ENCODE measurements around the gene FN3K. TPM values are rescaled to one million over a fixed set of nuclear protein-coding genes. Genes with fewer than 3 reads are reported as not detected.

Gene FN3K
- total RNA-seq, 1 experiment from 2014 or later, result 28.3 TPM

DNA sequence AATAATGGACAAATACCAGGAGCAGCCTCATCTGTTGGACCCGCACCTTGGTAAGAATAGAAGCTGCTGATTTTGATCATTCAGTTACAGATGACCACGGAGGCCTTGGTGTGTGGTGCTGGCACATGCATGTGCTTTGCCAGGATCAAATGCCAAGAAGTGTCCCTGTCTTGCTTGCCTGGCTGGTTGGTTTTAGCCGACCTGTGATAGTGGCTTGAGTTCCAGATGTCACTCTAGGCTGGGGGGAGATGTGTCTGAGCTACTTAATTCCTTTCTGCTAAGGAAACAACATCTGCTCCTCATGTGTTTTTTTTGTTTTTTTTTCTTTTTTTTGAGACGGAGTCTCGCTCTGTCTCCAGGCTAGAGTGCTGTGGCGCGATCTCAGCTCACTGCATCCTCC, 20.8 kb downstream of the FN3K start:
- H3K23me2 ChIP-seq (ENCODE audit: insufficient read length, low read depth, low read length, poor library complexity, severe bottlenecking), result peaks cover 8% of the 10 kb centered on the region
- no peak for DNase-seq
- no CpG with 5 or more reads among the region's 7 CpGs for WGBS (ENCODE audit: extremely low coverage, insufficient read length, low lambda C conversion rate)
- no peak overlapping the region for H3K23ac ChIP-seq (ENCODE audit: insufficient read length, low read depth, low read length)
- H3K4me3 Mint-ChIP-seq, result no peak overlapping the region; a peak in 1 of 5 replicates
- H3K79me1 ChIP-seq (ENCODE audit: insufficient read depth, low read depth, low read length, poor library complexity, severe bottlenecking), result peaks cover 9% of the 10 kb centered on the region
- H3K4me1 ChIP-seq (ENCODE audit: insufficient read depth, low read length), result peaks cover 8% of the 10 kb centered on the region; the same call in 1 of the 2 replicates
- H3K27me3 ChIP-seq (ENCODE audit: insufficient read depth, low read length), result no peaks in the 10 kb centered on the region
- H3K4ac ChIP-seq (ENCODE audit: low read depth, low read length), result no peak overlapping the region
- H4K8ac ChIP-seq (replicated peaks; ENCODE audit: insufficient read length, low read depth, low read length), result no peak overlapping the region
- no peak overlapping the region for H4K5ac ChIP-seq (ENCODE audit: insufficient read length, low read depth, low read length)
- peak overlapping the region; percentile 50 for H3K4me2 ChIP-seq (ENCODE audit: insufficient read depth, insufficient read length, low read length)
- H3K79me2 ChIP-seq (ENCODE audit: insufficient read depth, low read length), result peaks cover 8% of the 10 kb centered on the region; the same call in 1 of the 2 replicates
- no peaks in the 10 kb centered on the region; the same call in 1 of the 2 replicates for H3K27me3 Mint-ChIP-seq (ENCODE audit: low read depth)
- no peak overlapping the region for H3T11ph ChIP-seq (ENCODE audit: low read length)
- H2BK20ac ChIP-seq (ENCODE audit: low read depth, low read length, poor library complexity, severe bottlenecking), result no peak overlapping the region
- no peak overlapping the region for H3K18ac ChIP-seq (ENCODE audit: insufficient read length, low read depth, low read length)
- H3K4me1 Mint-ChIP-seq, result peaks cover 36 to 46% of the 10 kb centered on the region in 2 experiments
- no peak overlapping the region for H2BK120ac ChIP-seq (ENCODE audit: low read depth, low read length, poor library complexity, severe bottlenecking)
- peaks cover 6 to 32% (median 22%) of the 10 kb centered on the region in 3 experiments; a peak in 6 of 7 replicates for H3K36me3 Mint-ChIP-seq (ENCODE audit: insufficient read depth in 1 of 3, low read depth in 3 of 3)
- no peak overlapping the region for H3K27ac Mint-ChIP-seq
- no peak overlapping the region for H2BK5ac ChIP-seq (ENCODE audit: insufficient read length, low read length)
- H3K27ac ChIP-seq (ENCODE audit: insufficient read length, low read depth, low read length), result peak overlapping the region; percentile 39
- TF ChIP-seq, protein P1, sequence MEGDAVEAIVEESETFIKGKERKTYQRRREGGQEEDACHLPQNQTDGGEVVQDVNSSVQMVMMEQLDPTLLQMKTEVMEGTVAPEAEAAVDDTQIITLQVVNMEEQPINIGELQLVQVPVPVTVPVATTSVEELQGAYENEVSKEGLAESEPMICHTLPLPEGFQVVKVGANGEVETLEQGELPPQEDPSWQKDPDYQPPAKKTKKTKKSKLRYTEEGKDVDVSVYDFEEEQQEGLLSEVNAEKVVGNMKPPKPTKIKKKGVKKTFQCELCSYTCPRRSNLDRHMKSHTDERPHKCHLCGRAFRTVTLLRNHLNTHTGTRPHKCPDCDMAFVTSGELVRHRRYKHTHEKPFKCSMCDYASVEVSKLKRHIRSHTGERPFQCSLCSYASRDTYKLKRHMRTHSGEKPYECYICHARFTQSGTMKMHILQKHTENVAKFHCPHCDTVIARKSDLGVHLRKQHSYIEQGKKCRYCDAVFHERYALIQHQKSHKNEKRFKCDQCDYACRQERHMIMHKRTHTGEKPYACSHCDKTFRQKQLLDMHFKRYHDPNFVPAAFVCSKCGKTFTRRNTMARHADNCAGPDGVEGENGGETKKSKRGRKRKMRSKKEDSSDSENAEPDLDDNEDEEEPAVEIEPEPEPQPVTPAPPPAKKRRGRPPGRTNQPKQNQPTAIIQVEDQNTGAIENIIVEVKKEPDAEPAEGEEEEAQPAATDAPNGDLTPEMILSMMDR (conservative IDR thresholded peaks at IDR 0.05), result no peak
- no peaks in the 10 kb centered on the region for H3K9me3 ChIP-seq (ENCODE audit: control insufficient read depth, low read depth, low read length)
- no peaks in the 10 kb centered on the region; a peak in 1 of 5 replicates for H3K9me3 Mint-ChIP-seq
- no peak overlapping the region for H2AK5ac ChIP-seq (ENCODE audit: insufficient read length, low read length)
- no peak overlapping the region for H2BK15ac ChIP-seq (ENCODE audit: low read depth, low read length)
- no peak overlapping the region for H2BK12ac ChIP-seq (ENCODE audit: insufficient read length, low read depth, low read length)
- no peak overlapping the region for H3K56ac ChIP-seq (ENCODE audit: insufficient read length, low read depth, low read length)
- H3K14ac ChIP-seq (ENCODE audit: insufficient read depth, low read length), result no peak overlapping the region
- H2AFZ ChIP-seq (ENCODE audit: low read length), result no peak overlapping the region
- no peaks in the 10 kb centered on the region for H4K20me1 ChIP-seq (ENCODE audit: control insufficient read depth, insufficient read depth, insufficient read length)
- H4K91ac ChIP-seq (ENCODE audit: insufficient read length, low read depth, low read length), result no peak overlapping the region
- H3K9ac ChIP-seq (ENCODE audit: extremely low read depth, insufficient read length, low read length), result no peak overlapping the region

All from H9 (cell line).